ENCODE data around the gene SUMO4. TPM values are rescaled to one million over a fixed set of nuclear protein-coding genes. Genes with fewer than 3 reads are reported as not detected.
A peak's percentile ranks its signal among the peaks of the same experiment; 100 is the strongest.

Gene SUMO4
- polyA plus RNA-seq, 3 donors, result 0.22 to 0.29 (median 0.27) TPM

DNA sequence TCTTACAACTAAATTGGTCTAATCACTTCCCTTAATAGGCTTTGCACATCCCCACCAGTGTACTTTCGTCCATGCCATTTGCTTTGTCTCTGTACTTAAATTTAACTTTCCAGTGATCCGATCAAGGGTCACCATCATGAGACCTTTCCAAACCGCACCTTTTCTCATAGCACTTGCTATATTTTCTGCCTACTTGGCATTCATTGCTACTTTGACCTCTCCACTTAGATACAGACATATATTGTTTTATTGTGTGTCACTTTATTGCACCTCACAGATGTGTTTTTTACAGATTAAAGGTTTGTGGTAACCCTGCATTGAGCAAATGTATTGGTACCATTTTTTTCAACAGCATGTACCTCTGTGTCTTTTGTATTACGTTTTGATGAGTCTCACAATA is 14.8 kb downstream of the SUMO4 start:
- H3K79me2 ChIP-seq (ENCODE audit: insufficient read depth, low read length), result no peaks in the 10 kb centered on the region
- H3K4me3 Mint-ChIP-seq, result no peak overlapping the region
- WGBS (ENCODE audit: insufficient coverage), result 94% methylated on average over 2 of the region's 4 CpGs
- no peak overlapping the region for H2AFZ ChIP-seq (ENCODE audit: insufficient read depth, low read depth, low read length, poor library complexity, severe bottlenecking)
- peaks cover 0 to 2% (median 0%) of the 10 kb centered on the region in 7 donors for H3K9me3 Mint-ChIP-seq
- H3K9ac ChIP-seq (ENCODE audit: insufficient read depth, low read length, poor library complexity, severe bottlenecking), result no peak overlapping the region
- no peaks in the 10 kb centered on the region for H3K9me3 ChIP-seq (replicated peaks in 1 of 2; ENCODE audit: control insufficient read depth in 1 of 2, insufficient read depth in 1 of 2, low read length in 2 of 2)
- H3K36me3 Mint-ChIP-seq, result peaks cover 22 to 26% of the 10 kb centered on the region in 2 donors
- H3K4me1 ChIP-seq (ENCODE audit: control insufficient read depth in 1 of 2, insufficient read depth in 2 of 2, low read length in 2 of 2), result peaks cover 0 to 10% of the 10 kb centered on the region in 2 donors
- no peaks in the 10 kb centered on the region for H3K27me3 ChIP-seq (ENCODE audit: control insufficient read depth in 2 of 2, insufficient read depth in 2 of 2, low read length in 2 of 2)
- peaks cover 0 to 1% (median 0%) of the 10 kb centered on the region in 3 donors for H3K27me3 Mint-ChIP-seq (ENCODE audit: low read depth in 3 of 3)
- H3K4me1 Mint-ChIP-seq, result peaks cover 11% of the 10 kb centered on the region
- DNase-seq, result no peak
- intact Hi-C loops (cut with micrococcal nuclease), result no loop called here
- H4K20me1 ChIP-seq (ENCODE audit: insufficient read depth, low read length), result peaks cover 4% of the 10 kb centered on the region
- TF ChIP-seq, protein P1, sequence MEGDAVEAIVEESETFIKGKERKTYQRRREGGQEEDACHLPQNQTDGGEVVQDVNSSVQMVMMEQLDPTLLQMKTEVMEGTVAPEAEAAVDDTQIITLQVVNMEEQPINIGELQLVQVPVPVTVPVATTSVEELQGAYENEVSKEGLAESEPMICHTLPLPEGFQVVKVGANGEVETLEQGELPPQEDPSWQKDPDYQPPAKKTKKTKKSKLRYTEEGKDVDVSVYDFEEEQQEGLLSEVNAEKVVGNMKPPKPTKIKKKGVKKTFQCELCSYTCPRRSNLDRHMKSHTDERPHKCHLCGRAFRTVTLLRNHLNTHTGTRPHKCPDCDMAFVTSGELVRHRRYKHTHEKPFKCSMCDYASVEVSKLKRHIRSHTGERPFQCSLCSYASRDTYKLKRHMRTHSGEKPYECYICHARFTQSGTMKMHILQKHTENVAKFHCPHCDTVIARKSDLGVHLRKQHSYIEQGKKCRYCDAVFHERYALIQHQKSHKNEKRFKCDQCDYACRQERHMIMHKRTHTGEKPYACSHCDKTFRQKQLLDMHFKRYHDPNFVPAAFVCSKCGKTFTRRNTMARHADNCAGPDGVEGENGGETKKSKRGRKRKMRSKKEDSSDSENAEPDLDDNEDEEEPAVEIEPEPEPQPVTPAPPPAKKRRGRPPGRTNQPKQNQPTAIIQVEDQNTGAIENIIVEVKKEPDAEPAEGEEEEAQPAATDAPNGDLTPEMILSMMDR (IDR thresholded peaks at IDR 0.05), result no peak
- no peak overlapping the region for H3K4me2 ChIP-seq (replicated peaks; ENCODE audit: extremely low read depth, low read length, poor library complexity, severe bottlenecking)
- no peak overlapping the region for H3K27ac ChIP-seq (ENCODE audit: low read depth in 1 of 2, low read length in 2 of 2)
- no peak overlapping the region for H3K27ac Mint-ChIP-seq
- no peak overlapping the region for H3K4me3 ChIP-seq (replicated peaks in 1 of 3; ENCODE audit: low read depth in 2 of 3, low read length in 3 of 3)
- H3K36me3 ChIP-seq (replicated peaks in 1 of 2; ENCODE audit: control insufficient read depth in 1 of 2, insufficient read depth in 2 of 2, low read length in 2 of 2), result peaks cover 21 to 31% of the 10 kb centered on the region in 2 donors

GRCh38 chr6:149419696-149420404 is 19.8 kb downstream of the SUMO4 start:
- H3K27me3 ChIP-seq (ENCODE audit: control insufficient read depth in 2 of 2, insufficient read depth in 2 of 2, low read length in 2 of 2), result no peaks in the 10 kb centered on the region
- Mint-ChIP-seq H3K4me3 (no peak overlapping the region), H3K27ac (no peak overlapping the region), H3K4me1 (peaks cover 18% of the 10 kb centered on the region), H3K27me3 (ENCODE audit: low read depth in 3 of 3) (peaks cover 0 to 1% (median 0%) of the 10 kb centered on the region in 3 donors), H3K9me3 (peaks cover 0 to 2% (median 0%) of the 10 kb centered on the region in 7 donors), H3K36me3 (peaks cover 0 to 2% of the 10 kb centered on the region in 2 donors)
- no peaks in the 10 kb centered on the region for H3K36me3 ChIP-seq (replicated peaks in 1 of 2; ENCODE audit: control insufficient read depth in 1 of 2, insufficient read depth in 2 of 2, low read length in 2 of 2)
- no peak overlapping the region for H3K4me3 ChIP-seq (replicated peaks in 1 of 3; ENCODE audit: low read depth in 2 of 3, low read length in 3 of 3)
- H2AFZ ChIP-seq (ENCODE audit: insufficient read depth, low read depth, low read length, poor library complexity, severe bottlenecking), result no peak overlapping the region
- H3K9ac ChIP-seq (ENCODE audit: insufficient read depth, low read length, poor library complexity, severe bottlenecking), result no peak overlapping the region
- 93% methylated on average over 9 of the region's 13 CpGs for WGBS (ENCODE audit: insufficient coverage)
- intact Hi-C loops (cut with micrococcal nuclease), result loop anchor here in 1 of 2 donors (10.0 kb wide), 1 partner anchor 235 kb away; no protein-coding TSS in a partner anchor
- peak in 1 of 3 donors; percentile 12 for DNase-seq
- no peaks in the 10 kb centered on the region for H3K9me3 ChIP-seq (replicated peaks in 1 of 2; ENCODE audit: control insufficient read depth in 1 of 2, insufficient read depth in 1 of 2, low read length in 2 of 2)
- H3K4me1 ChIP-seq (ENCODE audit: control insufficient read depth in 1 of 2, insufficient read depth in 2 of 2, low read length in 2 of 2), result peaks cover 0 to 10% of the 10 kb centered on the region in 2 donors
- no peaks in the 10 kb centered on the region for H4K20me1 ChIP-seq (ENCODE audit: insufficient read depth, low read length)
- H3K27ac ChIP-seq (ENCODE audit: low read depth in 1 of 2, low read length in 2 of 2), result no peak overlapping the region
- no peak overlapping the region for H3K4me2 ChIP-seq (replicated peaks; ENCODE audit: extremely low read depth, low read length, poor library complexity, severe bottlenecking)
- H3K79me2 ChIP-seq (ENCODE audit: insufficient read depth, low read length), result no peaks in the 10 kb centered on the region
- TF ChIP-seq, protein P1 (IDR thresholded peaks at IDR 0.05), result no peak

Measured in CD14-positive monocyte (primary cell).